Suprapubic skin (tissue), 4 donors: Measurements from ENCODE around the gene LRRC32. TPM values are rescaled to one million over a fixed set of nuclear protein-coding genes. Genes with fewer than 3 reads are reported as not detected.

Experiments
- DNase-seq, 2 donors: peaks; one replicate each; pipeline ENCODE4 v3.0.0-alpha.2; 2019; ENCODE audit warnings: low spot score in 2 of 2
- H3K27ac ChIP-seq: fragments of 200-600 bp; sonication (generic); one replicate; pipeline ENCODE4 v1.5.1; 2019
- H3K27me3 ChIP-seq: fragments of 200-600 bp; sonication (generic); one replicate; pipeline ENCODE4 v1.5.1; 2019
- H3K36me3 ChIP-seq: fragments of 200-600 bp; sonication (generic); one replicate; pipeline ENCODE4 v1.5.1; 2019
- H3K4me1 ChIP-seq: fragments of 200-600 bp; sonication (generic); one replicate; pipeline ENCODE4 v1.5.1; 2019
- H3K4me3 ChIP-seq: fragments of 200-600 bp; sonication (generic); one replicate; pipeline ENCODE4 v1.5.1; 2019; ENCODE audit warnings: mild to moderate bottlenecking
- H3K9me3 ChIP-seq: fragments of 200-600 bp; sonication (generic); one replicate; pipeline ENCODE4 v1.5.1; 2019
- EP300 ChIP-seq: sonication (generic); formaldehyde crosslinking; IDR thresholded peaks from one replicate; pipeline ENCODE4 v1.6.1; 2017; ENCODE audit warnings: antibody characterized with exemption
- POLR2A ChIP-seq, 2 donors: fragments of 450-650 bp; IDR thresholded peaks; one replicate each; pipeline ENCODE4 v1.6.1; 2017; ENCODE audit warnings: antibody characterized with exemption in 2 of 2, mild to moderate bottlenecking in 2 of 2, moderate library complexity in 2 of 2
- POLR2AphosphoS5 ChIP-seq, 3 donors: sonication (generic); formaldehyde crosslinking; IDR thresholded peaks; one replicate each; pipeline ENCODE4 v1.6.1; 2017; ENCODE audit warnings: antibody characterized with exemption in 3 of 3
- WGBS: methylation state at CpG from one replicate; pipeline ENCODE4 v1.1.5; 2018; 5-methylcytosine and 5-hydroxymethylcytosine counted together
- total RNA-seq, 4 donors: library from RNA; depleted of rRNA; stranded (reverse); fragments of >200 nt; gene quantifications; one replicate each; pipeline ENCODE4 v1.1.0, GENCODE V29; 2016
- TF ChIP-seq, protein P1 (sequence below), 2 donors: fragments of 200-600 bp in 1 of 2; fragments of 450-650 bp in 1 of 2; sonication (generic) in 1 of 2; IDR thresholded peaks; one replicate each; pipeline ENCODE4 v1.5.1; 2016 to 2019; ENCODE audit warnings: antibody characterized with exemption in 2 of 2, mild to moderate bottlenecking in 1 of 2, moderate library complexity in 1 of 2

LRRC32 gene
- total RNA-seq, 4 donors from 2014 or later: 10.4 to 23.2 (median 17.5) TPM

DNA sequence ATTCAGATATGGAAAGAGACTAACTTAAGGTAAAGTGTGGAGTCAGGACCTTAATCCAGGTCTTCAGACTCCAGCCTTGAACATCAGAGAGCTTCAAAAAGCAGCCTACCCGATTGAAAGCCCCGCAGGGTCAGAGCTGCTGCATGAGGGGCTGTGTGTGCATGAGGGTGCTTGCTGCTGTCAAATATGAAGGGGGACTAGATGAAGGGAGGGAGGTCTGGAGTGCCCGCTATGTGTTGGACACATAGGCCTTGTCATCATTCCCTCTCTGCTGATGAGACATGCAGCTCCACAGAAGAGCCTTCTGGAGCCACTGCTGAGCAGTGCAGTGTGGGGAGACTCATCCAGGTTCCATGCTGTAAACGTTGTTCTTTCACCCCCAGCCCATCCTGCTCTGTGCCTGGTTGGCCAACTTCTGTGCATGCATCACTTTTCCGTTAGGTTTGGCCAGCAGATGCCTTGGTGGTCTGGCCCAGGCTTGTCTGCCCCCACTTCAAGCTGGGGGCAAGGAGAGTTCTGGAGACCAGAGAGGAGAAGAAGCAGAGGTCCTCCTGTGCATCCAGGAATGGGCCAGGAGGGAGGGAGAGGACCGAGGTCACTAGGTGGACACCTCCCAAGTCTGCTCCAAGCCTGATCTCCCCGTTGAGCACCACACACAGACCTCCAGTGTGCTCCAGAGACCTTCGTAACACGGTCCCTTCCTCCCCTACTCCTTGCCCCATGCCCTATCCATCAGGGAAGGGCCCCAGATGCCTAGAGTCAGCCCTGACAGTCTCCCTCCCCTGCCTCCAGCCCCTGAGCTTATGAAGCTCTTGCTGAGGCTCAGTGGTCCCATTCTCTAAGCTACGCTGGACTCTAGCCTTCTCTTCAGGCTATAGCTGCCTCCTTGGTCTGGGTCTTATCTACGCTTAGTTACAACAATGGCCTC is 32.0 kb downstream of the LRRC32 start:
- no peaks in the 10 kb centered on the region for H3K36me3 ChIP-seq
- H3K4me1 ChIP-seq: no peaks in the 10 kb centered on the region
- no peaks in the 10 kb centered on the region for H3K27me3 ChIP-seq
- no peaks in the 10 kb centered on the region for H3K9me3 ChIP-seq
- WGBS: 92% methylated on average over 11 of the region's 11 CpGs
- no peak overlapping the region for H3K27ac ChIP-seq
- DNase-seq: no peak
- TF ChIP-seq, protein P1, sequence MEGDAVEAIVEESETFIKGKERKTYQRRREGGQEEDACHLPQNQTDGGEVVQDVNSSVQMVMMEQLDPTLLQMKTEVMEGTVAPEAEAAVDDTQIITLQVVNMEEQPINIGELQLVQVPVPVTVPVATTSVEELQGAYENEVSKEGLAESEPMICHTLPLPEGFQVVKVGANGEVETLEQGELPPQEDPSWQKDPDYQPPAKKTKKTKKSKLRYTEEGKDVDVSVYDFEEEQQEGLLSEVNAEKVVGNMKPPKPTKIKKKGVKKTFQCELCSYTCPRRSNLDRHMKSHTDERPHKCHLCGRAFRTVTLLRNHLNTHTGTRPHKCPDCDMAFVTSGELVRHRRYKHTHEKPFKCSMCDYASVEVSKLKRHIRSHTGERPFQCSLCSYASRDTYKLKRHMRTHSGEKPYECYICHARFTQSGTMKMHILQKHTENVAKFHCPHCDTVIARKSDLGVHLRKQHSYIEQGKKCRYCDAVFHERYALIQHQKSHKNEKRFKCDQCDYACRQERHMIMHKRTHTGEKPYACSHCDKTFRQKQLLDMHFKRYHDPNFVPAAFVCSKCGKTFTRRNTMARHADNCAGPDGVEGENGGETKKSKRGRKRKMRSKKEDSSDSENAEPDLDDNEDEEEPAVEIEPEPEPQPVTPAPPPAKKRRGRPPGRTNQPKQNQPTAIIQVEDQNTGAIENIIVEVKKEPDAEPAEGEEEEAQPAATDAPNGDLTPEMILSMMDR (IDR thresholded peaks at IDR 0.05): no peak
- TF ChIP-seq EP300: no peak
- no peak for TF ChIP-seq POLR2AphosphoS5 (IDR thresholded peaks at IDR 0.05)
- no peak for TF ChIP-seq POLR2A (IDR thresholded peaks at IDR 0.05)
- H3K4me3 ChIP-seq: no peak overlapping the region

DNA sequence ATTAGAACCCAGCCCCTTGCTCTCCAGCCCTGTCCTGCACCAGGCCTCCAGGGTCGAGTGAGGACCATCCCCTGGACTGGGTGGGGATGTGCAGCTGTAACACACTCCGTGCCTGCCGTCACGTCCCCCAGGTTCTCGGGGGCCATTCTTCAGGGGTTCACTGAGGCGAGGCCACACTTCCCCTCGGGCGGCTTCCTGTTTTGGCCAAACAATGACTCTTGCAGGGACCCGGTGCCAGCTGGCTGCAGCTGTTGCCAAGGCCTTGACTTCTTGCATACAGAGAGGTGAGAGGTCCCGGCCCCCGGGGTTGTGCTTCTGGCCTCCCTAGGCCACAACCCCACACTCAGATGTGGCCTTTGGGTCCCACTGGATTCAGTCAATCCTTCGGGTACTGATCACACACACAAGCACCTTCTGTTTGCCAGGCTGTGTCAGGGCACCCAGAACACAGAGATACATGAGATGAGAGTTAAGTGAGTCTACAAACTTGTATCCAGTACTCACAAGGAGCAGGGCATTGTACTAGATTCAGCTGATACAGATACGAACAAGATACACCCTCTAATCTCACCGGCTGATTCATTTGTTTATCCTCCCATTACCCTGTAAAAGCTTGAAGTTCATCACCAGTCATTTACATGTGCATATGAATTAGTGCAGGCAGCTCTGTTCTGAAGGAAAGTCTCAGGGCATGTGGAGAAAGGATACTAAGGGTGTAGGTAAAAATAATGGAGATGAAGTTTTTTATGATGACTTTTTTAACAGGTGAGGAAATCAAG is 32.9 kb downstream of the LRRC32 start:
- Histone ChIP-seq H3K36me3 (no peaks in the 10 kb centered on the region), H3K27ac (no peak overlapping the region), H3K4me1 (no peaks in the 10 kb centered on the region), H3K4me3 (no peak overlapping the region), H3K9me3 (no peaks in the 10 kb centered on the region), H3K27me3 (no peaks in the 10 kb centered on the region)
- TF ChIP-seq EP300 (no peak), POLR2AphosphoS5 (IDR thresholded peaks at IDR 0.05) (no peak), POLR2A (IDR thresholded peaks at IDR 0.05) (no peak)
- TF ChIP-seq, protein P1 (IDR thresholded peaks at IDR 0.05): no peak
- 51% methylated on average over 13 of the region's 14 CpGs for WGBS
- DNase-seq: peak in 1 of 2 donors; percentile 84

DNA sequence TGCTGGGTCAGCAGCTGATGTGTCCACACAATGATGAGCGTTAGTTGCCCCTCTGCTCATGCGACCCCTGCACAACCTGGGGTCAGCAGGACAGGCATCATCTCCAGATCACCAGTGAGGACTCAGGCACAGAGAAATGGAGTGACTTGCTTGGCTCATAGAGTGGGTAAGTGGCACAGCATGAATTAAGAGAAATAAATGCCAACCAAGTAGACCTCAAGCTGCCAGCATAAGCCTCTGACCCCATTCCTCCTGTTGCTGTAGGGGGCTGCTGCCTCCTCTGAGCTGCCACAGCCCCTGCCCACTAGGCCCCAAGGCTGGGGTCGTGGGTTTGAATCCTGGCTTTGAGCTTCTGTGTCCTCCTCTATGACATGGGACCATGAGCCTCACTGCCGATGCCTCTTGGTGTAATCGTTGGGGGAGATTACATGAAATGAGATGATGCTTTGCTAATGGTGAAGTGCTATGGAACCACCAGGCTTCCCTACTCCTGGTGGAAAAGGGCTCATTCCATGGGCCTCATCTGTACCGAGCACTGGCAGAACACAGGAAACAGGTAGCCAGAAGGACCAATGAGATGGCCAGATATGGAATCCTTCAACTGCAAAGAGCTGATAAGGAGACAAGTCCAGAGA is 33.6 kb downstream of the LRRC32 start:
- Histone ChIP-seq H3K27me3 (no peaks in the 10 kb centered on the region), H3K27ac (no peak overlapping the region), H3K36me3 (no peaks in the 10 kb centered on the region), H3K4me1 (no peaks in the 10 kb centered on the region), H3K9me3 (no peaks in the 10 kb centered on the region), H3K4me3 (no peak overlapping the region)
- TF ChIP-seq, protein P1 (IDR thresholded peaks at IDR 0.05): no peak
- TF ChIP-seq POLR2AphosphoS5 (IDR thresholded peaks at IDR 0.05): no peak
- TF ChIP-seq EP300: no peak
- TF ChIP-seq POLR2A (IDR thresholded peaks at IDR 0.05): no peak
- DNase-seq: no peak
- WGBS: 89% methylated on average over 6 of the region's 6 CpGs

DNA sequence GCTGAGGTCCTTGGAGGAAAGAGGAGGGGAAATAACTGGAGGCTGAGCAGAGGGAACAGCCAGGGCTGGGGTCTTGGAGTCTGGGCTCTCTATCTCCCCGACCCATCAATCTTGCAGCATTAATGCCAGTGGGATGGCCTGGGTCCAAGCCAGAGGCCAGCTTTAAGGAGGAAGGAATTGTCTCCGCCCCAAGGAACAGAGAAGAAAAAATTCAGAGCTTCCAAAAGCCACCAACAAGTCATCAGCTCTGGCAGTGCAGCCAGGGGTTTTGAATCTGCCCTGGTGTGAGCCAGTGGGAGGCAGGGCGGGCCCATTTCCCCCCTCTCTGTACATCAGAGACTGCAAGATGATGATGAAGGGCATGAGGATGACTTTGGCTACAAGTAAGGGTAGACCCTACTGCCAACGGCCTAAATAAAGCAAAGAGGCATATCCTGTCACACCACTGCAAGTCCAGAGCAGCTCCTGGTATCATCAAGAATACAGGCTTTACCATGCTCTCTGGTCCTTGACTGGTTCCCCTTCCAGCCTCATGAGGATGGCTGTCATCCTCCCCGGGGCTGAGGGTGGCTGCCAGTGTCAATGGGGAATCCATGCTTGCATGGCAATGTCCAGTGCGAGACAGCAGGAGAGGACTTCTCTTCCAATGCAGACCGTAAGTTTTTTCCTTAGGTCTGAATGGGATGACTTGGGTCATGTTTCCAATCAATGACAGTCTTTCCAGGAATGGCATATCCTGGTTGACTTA is 34.4 kb downstream of the LRRC32 start:
- no peaks in the 10 kb centered on the region for H3K27me3 ChIP-seq
- H3K4me1 ChIP-seq: peaks cover 4% of the 10 kb centered on the region
- H3K9me3 ChIP-seq: no peaks in the 10 kb centered on the region
- no peak for TF ChIP-seq POLR2AphosphoS5 (IDR thresholded peaks at IDR 0.05)
- TF ChIP-seq, protein P1 (IDR thresholded peaks at IDR 0.05): no peak
- TF ChIP-seq POLR2A (IDR thresholded peaks at IDR 0.05): no peak
- TF ChIP-seq EP300: no peak
- no peak overlapping the region for H3K4me3 ChIP-seq
- no peak overlapping the region for H3K27ac ChIP-seq
- no peaks in the 10 kb centered on the region for H3K36me3 ChIP-seq
- DNase-seq: no peak
- WGBS: 66% methylated on average over 7 of the region's 7 CpGs
